M059J (cell line): Measurements from ENCODE around the gene MVD. TPM values are rescaled to one million over a fixed set of nuclear protein-coding genes. Genes with fewer than 3 reads are reported as not detected.
"Not testable (repeated sequence)": the region's sequence is repeated elsewhere in the genome, so short reads cannot be mapped to it uniquely, and the experiment has no call there.

Source experiments
- DNase-seq: peaks from one replicate; pipeline ENCODE4 v3.0.0-alpha.2; 2012; ENCODE audit warnings: low read depth
- total RNA-seq: library from RNA; depleted of rRNA; stranded (reverse); fragments of >200 nt; shearing (Covaris generic); gene quantifications from 2 replicates; pipeline ENCODE4 v1.2.3, GENCODE V29; 2014; rRNA removed

MVD gene
- total RNA-seq, 1 experiment from 2014 or later: 42.4 TPM

DNA sequence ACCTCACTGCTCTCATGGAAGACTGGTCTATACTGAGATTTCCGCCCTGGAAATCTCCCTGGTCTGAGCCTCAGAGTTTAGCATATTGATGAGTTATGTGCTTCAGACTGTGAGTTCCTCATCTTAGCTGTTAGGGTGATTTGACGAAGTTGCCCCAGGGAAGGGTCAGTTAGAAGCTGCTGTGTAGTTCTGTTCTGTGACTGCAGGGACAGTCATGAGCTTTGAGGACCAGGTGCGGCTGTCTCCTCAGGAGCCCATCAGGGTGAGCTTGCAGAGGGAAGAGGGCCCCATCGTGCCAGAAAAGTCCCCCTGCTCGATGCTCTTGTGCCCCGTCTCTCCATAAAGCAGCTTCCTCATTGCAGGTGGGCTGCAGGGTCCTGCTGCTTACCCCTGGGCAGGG, 52.8 kb downstream of the MVD start:
- DNase-seq: no peak

DNA sequence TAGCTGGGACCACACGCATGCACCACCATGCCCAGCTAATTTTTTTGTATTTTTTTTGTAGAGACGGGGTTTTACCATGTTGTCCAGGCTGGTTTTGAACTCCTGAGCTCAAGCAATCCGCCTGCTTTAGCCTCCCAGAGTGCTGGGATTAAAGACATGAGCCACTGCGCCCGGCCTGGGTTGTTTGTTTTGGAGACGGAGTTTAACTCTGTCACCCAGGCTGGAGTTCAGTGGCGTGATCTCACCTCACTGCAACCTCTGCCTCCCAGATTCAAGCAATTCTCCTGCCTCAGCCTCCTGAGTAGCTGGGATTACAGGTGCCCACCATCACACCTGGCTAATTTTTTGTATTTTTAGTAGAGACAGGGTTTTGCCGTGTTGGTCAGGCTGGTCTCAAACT, 53.5 kb downstream of the MVD start:
- DNase-seq: not testable (repeated sequence)

DNA sequence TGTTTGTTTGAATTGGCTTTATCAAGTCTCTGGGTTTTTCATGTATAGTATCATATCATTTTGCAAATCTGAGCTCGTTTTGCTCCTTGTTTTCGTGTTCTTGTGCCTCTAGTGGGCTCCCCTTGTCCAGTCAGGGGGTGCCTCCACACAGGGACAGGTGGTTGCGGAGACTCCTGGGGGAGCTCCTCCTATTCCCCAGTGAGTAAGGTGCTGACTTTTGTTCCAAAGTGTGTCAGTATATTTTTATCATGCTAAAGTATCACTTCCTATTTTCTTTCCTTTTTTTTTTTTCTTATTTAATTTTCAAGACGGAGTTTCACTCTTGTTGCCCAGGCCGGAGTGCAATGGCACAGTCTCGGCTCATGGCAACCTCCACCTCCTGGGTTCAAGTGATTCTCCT, 54.8 kb downstream of the MVD start:
- DNase-seq: no peak

DNA sequence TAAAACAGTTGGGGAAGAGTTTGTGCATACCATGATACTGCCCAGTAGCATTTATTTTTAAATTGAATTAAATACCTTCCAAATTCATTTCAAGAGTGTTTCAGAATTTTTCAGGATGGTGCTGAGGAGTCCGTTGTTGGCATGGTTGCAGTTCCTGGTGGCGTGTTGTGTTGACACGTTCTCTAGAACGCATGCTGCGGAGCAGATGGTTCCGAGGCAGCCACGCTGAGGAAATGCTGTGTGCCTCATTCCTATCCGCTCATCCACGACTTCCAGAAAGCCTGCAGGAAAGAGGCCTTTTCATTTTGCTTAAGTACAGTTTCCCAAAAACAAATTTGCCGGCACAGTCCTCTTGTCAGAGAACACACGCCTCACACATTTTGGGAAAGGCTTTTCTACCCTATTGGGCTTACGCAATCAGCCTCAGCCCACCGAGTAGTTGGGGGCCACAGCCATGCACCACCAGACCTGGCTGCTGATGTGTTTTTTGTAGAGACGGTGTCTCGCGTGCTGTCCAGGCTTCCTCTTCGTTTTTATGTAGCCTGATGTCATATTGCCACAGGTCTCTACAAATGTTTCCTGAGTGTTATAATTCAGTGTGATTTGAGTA, 56.6 kb downstream of the MVD start:
- DNase-seq: no peak

DNA sequence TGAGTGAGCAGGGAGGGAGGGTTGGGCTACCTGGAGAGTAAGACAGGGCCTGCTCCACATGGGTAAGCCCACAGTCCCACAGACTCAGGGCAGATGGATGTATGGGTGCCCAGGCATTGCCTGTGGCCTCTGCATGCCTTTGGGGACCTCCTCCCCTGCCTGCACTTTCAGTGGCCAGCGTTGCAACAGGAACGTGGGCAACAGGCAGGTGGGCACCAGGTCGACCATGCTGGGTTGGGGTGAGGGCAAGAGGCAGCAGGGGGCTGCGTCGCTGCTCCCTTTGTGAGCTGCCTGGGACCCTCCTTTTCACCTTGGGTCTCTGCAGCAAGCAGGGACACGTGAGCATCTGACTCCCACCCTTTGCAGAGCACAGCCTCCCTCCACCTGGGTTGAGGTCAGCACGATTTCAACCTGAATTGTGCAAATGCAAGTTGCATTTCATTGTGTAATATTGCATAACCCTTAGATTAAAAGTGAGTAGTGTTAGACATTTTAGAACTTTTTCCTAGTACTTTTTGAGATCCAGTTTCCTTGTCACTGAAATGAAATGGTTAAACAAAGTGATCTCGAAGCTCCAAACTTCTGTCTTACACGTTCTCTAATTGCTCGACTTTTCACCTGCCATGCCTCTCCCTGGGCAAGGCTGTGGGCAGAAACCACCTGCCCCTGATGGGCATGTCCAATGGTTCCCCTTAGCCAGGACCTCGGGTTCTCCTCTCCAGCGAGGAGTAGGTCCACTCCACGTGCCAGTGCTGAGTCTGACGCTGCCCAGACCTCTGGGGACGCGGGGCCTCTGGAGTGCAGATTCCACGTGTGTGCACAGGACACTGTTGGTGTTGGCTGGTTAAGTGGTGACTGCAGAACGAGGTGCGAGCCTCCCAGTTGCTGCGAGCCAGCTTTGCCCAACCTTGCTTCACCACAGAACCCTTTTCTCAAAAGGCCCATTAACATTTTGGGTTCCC, 57.4 kb downstream of the MVD start:
- no peak for DNase-seq

DNA sequence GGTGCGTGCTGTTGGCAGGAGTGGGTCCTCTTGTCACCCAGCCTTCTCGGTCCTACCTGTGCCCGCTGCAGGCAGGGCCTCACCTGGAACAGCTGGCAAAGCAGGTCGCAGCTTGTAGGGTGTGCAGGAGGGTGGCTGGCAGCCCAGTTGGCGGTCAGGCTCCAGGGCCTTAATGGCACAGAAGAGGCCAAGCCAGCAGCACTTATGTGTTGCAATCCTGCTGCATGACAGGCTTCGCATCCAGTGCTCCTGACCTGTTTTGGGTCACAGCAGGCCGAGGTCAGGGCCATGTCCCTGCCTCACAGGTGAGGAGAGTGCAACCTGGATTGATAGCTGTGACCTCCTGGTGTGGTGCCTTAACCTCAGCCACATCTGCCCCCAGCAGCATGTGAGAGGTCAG, 60.8 kb downstream of the MVD start:
- no peak for DNase-seq

Other genes starting within 250 kb of the MVD start
- 0.10 and 1.9 TPM in 2 replicates for gene ZFPM1, start 209.8 kb downstream of the MVD start, total RNA-seq
- 13.3 and 20.4 TPM in 2 replicates for gene ZC3H18, start 92.7 kb downstream of the MVD start, total RNA-seq
- not detected in 2 replicates for gene IL17C, start 24.5 kb downstream of the MVD start, total RNA-seq
- gene CYBA, start 12.0 kb downstream of the MVD start, total RNA-seq: not detected in 2 replicates
- gene SNAI3, start 23.4 kb upstream of the MVD start, total RNA-seq: not detected in 2 replicates
- 18.2 and 26.5 TPM in 2 replicates for gene RNF166, start 43.3 kb upstream of the MVD start, total RNA-seq
- gene CTU2, start 43.4 kb upstream of the MVD start, total RNA-seq: 11.1 and 16.2 TPM in 2 replicates
- 49.1 and 89.6 TPM in 2 replicates for gene PIEZO1, start 122.1 kb upstream of the MVD start, total RNA-seq
- gene CDT1, start 140.7 kb upstream of the MVD start, total RNA-seq: 12.8 and 44.4 TPM in 2 replicates
- 136 and 151 TPM in 2 replicates for gene APRT, start 148.8 kb upstream of the MVD start, total RNA-seq
- 28.9 and 34.1 TPM in 2 replicates for gene GALNS, start 193.9 kb upstream of the MVD start, total RNA-seq
- gene TRAPPC2L, start 194.0 kb upstream of the MVD start, total RNA-seq: 36.8 and 48.4 TPM in 2 replicates
- gene PABPN1L, start 203.6 kb upstream of the MVD start, total RNA-seq: not detected in 2 replicates